ENCODE data around the gene VAMP7.
"Not testable (repeated sequence)": the region's sequence is repeated elsewhere in the genome, so short reads cannot be mapped to it uniquely, and the experiment has no call there.

The VAMP7 gene, protein sequence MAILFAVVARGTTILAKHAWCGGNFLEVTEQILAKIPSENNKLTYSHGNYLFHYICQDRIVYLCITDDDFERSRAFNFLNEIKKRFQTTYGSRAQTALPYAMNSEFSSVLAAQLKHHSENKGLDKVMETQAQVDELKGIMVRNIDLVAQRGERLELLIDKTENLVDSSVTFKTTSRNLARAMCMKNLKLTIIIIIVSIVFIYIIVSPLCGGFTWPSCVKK

DNA sequence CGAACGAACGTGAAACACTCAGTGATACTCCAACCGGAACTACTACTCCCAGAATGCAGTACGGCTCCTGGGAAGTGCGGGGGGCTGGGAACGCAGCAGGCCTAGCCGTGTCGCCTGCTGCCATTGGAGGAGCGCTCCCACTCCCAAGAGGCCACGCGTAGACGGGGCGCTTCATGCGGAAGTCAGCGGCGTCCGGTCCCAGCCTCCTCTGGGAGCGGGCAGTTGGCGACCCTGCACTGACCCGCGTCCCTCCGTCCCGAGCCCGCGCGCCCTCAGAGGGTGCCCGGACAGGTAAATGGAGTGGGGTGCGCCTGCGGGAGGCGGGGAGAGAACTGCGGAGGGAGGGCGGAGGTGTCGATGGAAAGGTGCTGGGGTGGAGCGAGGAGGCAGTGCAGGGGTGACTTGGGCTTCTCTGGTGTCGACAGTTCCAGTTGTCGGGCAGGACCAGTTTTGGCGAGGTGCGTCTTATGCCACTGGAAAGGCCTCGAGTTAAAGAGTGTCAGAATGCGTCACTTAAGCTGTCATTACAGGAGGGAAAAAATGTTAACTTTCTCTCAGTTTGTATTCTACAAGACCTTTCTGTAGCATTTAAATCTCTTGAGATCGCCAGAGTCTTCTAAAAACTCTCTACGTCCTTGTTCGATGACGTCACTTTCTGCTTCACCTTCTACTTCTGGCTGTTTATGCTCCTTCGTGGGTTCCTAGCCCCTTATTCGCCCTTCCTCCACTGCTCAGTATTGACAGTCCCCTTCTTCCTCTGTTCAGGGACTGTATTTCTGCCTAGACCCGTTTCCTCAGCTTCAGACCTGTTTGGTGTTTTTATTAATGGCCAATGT is at the start of gene VAMP7:
VAMP7 (plus strand) TSS at position 188 of the 836 bp plus-strand sequence. CDS start 8,122 bp downstream, outside the sequence.
- TF ChIP-seq, protein P1, sequence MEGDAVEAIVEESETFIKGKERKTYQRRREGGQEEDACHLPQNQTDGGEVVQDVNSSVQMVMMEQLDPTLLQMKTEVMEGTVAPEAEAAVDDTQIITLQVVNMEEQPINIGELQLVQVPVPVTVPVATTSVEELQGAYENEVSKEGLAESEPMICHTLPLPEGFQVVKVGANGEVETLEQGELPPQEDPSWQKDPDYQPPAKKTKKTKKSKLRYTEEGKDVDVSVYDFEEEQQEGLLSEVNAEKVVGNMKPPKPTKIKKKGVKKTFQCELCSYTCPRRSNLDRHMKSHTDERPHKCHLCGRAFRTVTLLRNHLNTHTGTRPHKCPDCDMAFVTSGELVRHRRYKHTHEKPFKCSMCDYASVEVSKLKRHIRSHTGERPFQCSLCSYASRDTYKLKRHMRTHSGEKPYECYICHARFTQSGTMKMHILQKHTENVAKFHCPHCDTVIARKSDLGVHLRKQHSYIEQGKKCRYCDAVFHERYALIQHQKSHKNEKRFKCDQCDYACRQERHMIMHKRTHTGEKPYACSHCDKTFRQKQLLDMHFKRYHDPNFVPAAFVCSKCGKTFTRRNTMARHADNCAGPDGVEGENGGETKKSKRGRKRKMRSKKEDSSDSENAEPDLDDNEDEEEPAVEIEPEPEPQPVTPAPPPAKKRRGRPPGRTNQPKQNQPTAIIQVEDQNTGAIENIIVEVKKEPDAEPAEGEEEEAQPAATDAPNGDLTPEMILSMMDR (IDR thresholded peaks at IDR 0.05): no peak
- H3K27ac ChIP-seq: peak within 1 kb of the TSS; percentile 71 to 90
- peak; percentile 87 for DNase-seq (ENCODE audit: low spot score)

DNA sequence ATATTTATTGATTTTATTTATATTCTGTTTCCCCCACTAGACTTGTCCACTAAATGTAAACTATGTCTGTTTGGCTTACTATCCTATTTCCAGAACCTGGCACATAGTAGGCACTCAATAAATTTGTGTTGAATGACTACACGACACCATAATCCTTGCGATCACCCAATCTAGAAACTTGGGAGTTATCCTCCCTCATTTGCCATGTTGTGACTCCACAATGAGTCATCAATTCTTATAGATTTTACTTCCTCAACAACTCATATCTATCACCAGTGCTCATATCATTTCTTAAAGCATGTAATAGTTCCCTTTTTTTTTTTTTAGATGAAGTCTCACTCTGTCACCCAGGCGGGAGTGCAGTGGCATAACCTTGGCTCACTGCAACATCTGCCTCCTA is 39.9 kb upstream of the VAMP7 start:
- Histone ChIP-seq H3K4me3 (no peak overlapping the region), H3K27ac (no peak overlapping the region)
- TF ChIP-seq, protein P1 (IDR thresholded peaks at IDR 0.05): no peak
- no peak for DNase-seq (ENCODE audit: low spot score)

More for the DNA sequence above, at the start of gene VAMP7:
- peak within 1 kb of the TSS; percentile 93 for H3K4me3 ChIP-seq

- DNase-seq (ENCODE audit: low spot score): not testable (repeated sequence)
Observed at GRCh38 chrX:155851786-155852185, 29.4 kb upstream of the VAMP7 start.

GRCh38 chrX:155857561-155857960 is 23.6 kb upstream of the VAMP7 start:
- Histone ChIP-seq H3K27ac (no peak overlapping the region), H3K4me3 (no peak overlapping the region)
- DNase-seq (ENCODE audit: low spot score): no peak
- TF ChIP-seq, protein P1 (IDR thresholded peaks at IDR 0.05): no peak

More at GRCh38 chrX:155851786-155852185, 29.4 kb upstream of the VAMP7 start:
- not testable (repeated sequence) for H3K27ac ChIP-seq, H3K4me3 ChIP-seq

DNA sequence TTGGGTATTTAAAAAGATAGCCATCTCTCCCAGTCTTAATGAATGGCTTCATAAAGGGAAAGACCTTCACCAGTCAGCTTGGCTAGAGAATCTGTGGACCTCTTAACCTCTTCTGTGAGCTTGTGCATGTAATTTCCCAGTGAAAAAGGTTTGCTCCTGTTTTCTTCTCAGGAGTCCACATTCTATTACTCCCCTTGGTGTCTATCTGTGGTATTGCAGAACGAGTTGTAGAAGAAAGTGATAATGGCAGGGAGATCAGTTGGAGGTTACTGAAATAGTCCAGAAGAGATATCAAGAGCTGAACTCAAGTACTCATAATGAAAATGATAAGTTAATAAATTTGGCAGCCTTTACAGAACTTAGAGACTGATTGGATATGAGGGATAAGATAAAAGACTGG is 16.5 kb upstream of the VAMP7 start:
- no peak overlapping the region for H3K27ac ChIP-seq
- DNase-seq (ENCODE audit: low spot score): no peak
- no peak overlapping the region for H3K4me3 ChIP-seq
- TF ChIP-seq, protein P1 (IDR thresholded peaks at IDR 0.05): no peak

DNA sequence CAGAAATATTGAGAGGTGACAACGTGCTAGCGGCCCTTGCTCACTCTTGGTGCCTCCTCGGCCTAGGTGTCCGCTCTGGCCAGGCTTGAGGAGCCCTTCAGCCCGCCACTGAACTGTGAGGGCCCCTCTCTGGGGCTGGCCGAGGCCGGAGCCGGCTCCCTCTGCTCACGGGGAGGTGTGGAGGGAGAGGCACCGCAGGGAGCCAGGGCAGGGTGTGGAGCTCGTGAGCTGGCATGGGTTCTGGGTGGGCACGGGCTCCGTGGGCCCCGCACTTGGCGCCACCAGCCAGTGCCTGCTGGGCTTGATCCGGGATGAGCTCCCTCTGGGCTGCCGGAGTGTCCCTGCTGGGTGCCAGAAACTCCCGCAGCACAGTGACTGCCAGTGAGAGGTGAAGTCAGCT is 16.0 kb upstream of the VAMP7 start:
- Histone ChIP-seq H3K27ac (no peak overlapping the region), H3K4me3 (no peak overlapping the region)
- TF ChIP-seq, protein P1 (IDR thresholded peaks at IDR 0.05): no peak
- no peak for DNase-seq (ENCODE audit: low spot score)

GRCh38 chrX:155867821-155868220 is 13.3 kb upstream of the VAMP7 start:
- no peak overlapping the region for H3K27ac ChIP-seq
- DNase-seq (ENCODE audit: low spot score): no peak
- TF ChIP-seq, protein P1 (IDR thresholded peaks at IDR 0.05): no peak
- no peak overlapping the region for H3K4me3 ChIP-seq
